NCI-H187 treated with DMSO at 0.1 percent for 48 hours (cell line): Measurements from ENCODE around the gene CEP104.

Experiments used
- DNase-seq: peaks from one replicate; lab custom pipeline; 2025; lab: John Stamatoyannopoulos, UW

The CEP104 gene

GRCh38 chr1:3778590-3779264, 78.3 kb downstream of the CEP104 start:
- DNase-seq = no peak

- no peak for DNase-seq
Measured at GRCh38 chr1:3777647-3778589, 79.1 kb downstream of the CEP104 start.

- DNase-seq = no peak
Measured at GRCh38 chr1:3777078-3777547, 79.9 kb downstream of the CEP104 start.

- DNase-seq = peak; percentile 24
Measured at GRCh38 chr1:3776231-3776961, 80.6 kb downstream of the CEP104 start.

GRCh38 chr1:3775490-3776230, 81.4 kb downstream of the CEP104 start:
- DNase-seq = no peak

- DNase-seq = no peak
Measured at GRCh38 chr1:3774946-3775489, 82.0 kb downstream of the CEP104 start.

- DNase-seq = no peak
Measured at GRCh38 chr1:3774276-3774945, 82.6 kb downstream of the CEP104 start.

- no peak for DNase-seq
Measured at GRCh38 chr1:3773572-3774275, 83.3 kb downstream of the CEP104 start.

GRCh38 chr1:3772715-3773571, 84.1 kb downstream of the CEP104 start, which contains the start of gene SMIM1:
Gene SMIM1 (plus strand): TSS chr1:3772749. CDS start chr1:3775374, 2,625 bp downstream.
- no peak for DNase-seq

- DNase-seq = no peak
Measured at GRCh38 chr1:3772027-3772714, 84.8 kb downstream of the CEP104 start.

GRCh38 chr1:3771108-3772026, 85.6 kb downstream of the CEP104 start:
- no peak for DNase-seq

- DNase-seq = no peak
Measured at GRCh38 chr1:3770047-3770765, 86.8 kb downstream of the CEP104 start.

- no peak for DNase-seq
Measured at GRCh38 chr1:3768811-3769390, 88.1 kb downstream of the CEP104 start.

- DNase-seq = no peak
Measured at GRCh38 chr1:3767328-3767925, 89.6 kb downstream of the CEP104 start.

GRCh38 chr1:3763351-3764125, 93.5 kb downstream of the CEP104 start:
- DNase-seq = no peak
